Measurements from ENCODE around the gene LTB4R2. TPM values are rescaled to one million over a fixed set of nuclear protein-coding genes. Genes with fewer than 3 reads are reported as not detected.
"Not testable (repeated sequence)": the region's sequence is repeated elsewhere in the genome, so short reads cannot be mapped to it uniquely, and the experiment has no call there.

Gene LTB4R2
- total RNA-seq, 1 donor from 2014 or later: 6.9 TPM

DNA sequence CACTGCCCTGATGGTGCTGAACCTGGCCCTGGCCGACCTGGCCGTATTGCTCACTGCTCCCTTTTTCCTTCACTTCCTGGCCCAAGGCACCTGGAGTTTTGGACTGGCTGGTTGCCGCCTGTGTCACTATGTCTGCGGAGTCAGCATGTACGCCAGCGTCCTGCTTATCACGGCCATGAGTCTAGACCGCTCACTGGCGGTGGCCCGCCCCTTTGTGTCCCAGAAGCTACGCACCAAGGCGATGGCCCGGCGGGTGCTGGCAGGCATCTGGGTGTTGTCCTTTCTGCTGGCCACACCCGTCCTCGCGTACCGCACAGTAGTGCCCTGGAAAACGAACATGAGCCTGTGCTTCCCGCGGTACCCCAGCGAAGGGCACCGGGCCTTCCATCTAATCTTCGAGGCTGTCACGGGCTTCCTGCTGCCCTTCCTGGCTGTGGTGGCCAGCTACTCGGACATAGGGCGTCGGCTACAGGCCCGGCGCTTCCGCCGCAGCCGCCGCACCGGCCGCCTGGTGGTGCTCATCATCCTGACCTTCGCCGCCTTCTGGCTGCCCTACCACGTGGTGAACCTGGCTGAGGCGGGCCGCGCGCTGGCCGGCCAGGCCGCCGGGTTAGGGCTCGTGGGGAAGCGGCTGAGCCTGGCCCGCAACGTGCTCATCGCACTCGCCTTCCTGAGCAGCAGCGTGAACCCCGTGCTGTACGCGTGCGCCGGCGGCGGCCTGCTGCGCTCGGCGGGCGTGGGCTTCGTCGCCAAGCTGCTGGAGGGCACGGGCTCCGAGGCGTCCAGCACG, 6.1 kb downstream of the LTB4R2 start:
- peak; percentile 72 for DNase-seq (ENCODE audit: low spot score)
- ATAC-seq: peak; percentile 65

DNA sequence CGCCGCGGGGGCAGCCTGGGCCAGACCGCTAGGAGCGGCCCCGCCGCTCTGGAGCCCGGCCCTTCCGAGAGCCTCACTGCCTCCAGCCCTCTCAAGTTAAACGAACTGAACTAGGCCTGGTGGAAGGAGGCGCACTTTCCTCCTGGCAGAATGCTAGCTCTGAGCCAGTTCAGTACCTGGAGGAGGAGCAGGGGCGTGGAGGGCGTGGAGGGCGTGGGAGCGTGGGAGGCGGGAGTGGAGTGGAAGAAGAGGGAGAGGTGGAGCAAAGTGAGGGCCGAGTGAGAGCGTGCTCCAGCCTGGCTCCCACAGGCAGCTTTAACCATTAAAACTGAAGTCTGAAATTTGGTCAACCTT, 6.6 kb downstream of the LTB4R2 start:
- no peak for ATAC-seq

DNA sequence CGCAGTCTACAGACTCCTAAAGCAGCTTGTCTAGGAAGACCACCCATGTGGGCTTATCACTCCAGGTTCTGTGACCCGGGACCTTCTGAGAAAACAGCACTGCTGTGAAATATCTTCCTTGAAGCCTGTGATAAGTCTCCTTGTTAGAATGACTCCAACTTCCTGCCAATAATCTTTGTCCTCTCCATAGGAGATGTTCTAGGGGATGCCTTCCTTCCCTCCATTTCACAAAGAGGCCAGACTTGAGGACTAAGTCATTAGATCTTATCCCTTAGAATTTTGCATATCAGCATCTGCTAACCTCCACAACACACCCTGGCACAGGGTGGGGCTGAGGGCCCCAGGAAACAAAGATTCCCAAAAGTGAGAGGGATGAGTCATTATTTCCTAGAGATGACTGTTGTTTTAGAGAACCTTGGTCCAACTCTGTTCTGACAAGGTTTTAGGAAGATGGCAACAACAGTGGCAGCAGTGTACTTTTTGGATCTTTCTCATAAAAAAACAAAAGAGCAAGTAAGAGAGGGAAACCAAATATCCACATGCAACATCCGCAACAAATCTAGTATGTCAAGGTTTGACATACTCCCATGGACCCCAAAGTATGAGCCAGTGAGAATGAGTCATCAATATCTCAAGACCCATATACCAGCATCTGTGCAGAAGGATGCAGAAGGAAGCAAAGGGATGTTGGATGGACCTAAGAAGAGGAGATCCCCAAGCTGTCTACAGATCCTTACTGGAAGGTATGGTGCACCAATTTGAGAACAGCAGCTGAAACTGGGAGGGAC, 7.4 kb downstream of the LTB4R2 start:
- ATAC-seq (no peak), DNase-seq (ENCODE audit: low spot score) (no peak)

More for the DNA sequence above, 6.6 kb downstream of the LTB4R2 start:
- no peak for DNase-seq (ENCODE audit: low spot score)

DNA sequence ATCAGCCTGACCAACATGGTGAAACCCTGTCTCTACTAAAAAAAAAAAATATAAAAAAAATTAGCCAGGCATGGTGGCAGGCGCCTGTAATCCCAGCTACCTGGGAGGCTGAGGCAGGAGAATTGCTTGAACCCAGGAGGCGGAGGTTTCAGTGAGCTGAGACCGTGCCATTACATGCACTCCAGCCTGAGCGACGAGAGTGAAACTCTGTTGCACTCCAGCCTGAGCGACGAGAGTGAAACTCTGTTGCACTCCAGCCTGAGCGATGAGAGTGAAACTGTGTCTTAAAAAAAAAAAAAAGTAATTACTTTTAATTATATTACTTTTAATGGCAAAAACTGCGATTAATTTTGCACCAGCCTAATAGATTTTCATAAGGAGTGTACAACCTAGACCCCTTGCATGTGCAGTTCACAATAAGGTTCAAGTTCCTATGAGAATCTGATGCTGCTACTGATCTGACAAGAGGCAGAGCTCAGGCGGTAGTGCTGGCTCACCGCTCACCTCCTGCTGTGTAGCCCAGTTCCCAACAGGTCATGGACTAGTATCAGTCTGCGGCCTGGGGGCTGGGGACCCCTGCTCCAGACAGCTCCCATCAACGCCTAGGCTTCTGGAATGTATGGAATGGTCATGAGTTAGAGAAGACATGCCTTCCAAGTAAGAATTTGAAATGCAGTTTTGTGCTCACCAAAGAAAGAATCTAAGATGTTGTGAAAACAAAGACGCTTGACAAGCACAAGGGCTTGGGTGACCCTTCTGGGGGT, 11.5 kb downstream of the LTB4R2 start:
- ATAC-seq: no peak
- no peak for DNase-seq (ENCODE audit: low spot score)

DNA sequence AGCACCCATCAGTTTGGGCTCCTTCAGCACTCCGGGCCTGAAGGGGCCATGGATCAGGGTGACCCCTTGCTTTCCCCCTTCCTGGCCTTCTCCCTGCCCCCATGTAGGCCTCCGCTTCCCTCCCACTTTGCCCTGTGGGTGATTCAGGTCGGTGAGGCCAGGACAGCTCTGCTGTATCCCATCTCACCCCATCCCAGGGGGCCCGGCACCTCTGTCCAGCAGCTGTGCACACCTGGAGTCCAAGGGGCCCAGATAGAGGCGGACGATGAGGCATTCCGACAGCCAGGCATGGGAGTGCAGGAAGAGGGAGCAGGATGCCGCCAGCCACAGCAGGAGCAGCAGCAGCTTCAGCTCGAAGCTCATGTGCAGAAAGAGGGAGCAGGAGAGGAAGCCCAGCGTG, 12.7 kb downstream of the LTB4R2 start:
- DNase-seq (ENCODE audit: low spot score) (no peak), ATAC-seq (no peak)

DNA sequence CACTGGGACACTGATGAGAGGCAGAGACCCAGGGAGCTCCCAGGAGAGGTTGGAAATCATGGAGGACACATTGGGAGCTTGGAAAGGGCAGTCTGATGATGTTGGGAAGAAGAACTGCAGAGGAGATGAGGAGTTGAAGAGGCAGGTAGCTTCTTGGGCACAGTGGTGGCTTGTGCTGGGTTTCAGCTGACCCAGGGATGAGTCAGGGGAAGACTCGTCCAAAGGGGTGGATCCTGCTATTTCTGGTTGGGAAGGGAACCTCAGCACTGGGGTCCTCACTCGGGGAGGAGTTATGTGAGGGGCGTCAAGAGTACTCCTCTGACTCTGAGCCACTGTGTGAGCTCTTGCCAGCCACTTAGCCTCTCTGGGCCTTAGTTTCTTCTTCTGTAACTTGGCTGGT, 13.4 kb downstream of the LTB4R2 start:
- no peak for ATAC-seq

DNA sequence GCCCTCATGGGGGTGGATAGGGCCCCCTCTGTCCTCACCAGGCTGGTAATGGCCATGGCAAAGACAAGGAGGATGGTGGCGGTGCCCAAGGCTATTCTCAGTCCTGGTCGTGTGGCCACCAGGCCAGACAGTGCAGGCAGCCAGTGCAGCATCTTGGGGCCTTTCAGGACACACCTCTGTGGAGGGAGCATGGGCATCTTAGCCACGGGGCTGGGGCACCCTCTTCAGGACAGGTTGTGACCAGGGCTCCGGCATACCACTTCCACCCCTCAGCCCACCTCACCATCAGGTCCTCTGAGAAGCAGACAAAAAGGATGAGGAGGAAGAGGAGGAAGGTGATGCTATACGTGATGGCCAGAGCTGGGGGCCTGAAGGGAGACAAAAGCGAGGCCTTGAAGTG, 14.1 kb downstream of the LTB4R2 start:
- no peak for ATAC-seq
- DNase-seq (ENCODE audit: low spot score): no peak

More for the DNA sequence above, 13.4 kb downstream of the LTB4R2 start:
- no peak for DNase-seq (ENCODE audit: low spot score)

DNA sequence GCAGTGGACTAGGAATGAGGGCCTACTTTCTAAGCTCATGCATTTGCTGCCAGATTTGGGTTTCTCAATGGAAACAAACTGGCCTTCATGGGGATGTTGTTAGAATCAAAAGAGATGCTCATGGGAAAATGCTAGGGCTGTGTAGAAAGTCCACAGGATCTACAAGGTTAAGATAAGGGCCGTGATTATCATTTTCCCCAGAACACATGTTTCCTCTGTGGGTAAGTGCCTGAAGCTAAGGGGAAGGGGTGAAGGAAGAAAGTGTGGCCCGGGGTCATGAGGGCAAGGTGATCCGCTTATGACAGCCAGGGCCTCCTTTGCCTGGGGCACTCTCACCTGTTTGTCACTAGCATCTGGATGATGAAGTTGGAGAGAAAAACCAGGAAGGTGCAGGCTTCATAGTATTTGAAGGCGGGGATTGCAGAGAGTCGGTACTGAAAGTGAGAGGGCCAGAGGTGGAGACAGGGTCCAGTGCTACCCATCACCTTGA, 15.1 kb downstream of the LTB4R2 start:
- DNase-seq (ENCODE audit: low spot score) (no peak), ATAC-seq (no peak)

DNA sequence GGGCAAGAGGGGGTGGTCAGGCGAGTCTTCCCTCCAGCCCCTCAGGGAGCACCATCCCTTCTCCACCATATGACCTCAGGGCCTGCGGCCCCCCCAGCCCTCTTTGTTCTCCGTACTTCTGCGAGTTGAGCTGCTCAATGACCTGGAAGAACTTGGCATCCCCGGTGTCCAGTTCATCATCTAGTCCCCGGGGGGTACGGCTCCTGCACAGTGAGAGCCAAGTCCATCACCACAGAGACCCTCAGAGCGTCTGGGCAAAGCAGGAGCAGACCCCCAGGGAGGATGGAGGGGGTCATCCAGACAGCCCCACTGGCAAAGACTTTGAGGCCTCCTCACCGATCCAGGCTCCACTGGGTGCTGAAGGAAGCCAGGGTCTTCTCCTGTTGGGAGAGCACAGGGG, 16.0 kb downstream of the LTB4R2 start:
- ATAC-seq (no peak), DNase-seq (ENCODE audit: low spot score) (no peak)

DNA sequence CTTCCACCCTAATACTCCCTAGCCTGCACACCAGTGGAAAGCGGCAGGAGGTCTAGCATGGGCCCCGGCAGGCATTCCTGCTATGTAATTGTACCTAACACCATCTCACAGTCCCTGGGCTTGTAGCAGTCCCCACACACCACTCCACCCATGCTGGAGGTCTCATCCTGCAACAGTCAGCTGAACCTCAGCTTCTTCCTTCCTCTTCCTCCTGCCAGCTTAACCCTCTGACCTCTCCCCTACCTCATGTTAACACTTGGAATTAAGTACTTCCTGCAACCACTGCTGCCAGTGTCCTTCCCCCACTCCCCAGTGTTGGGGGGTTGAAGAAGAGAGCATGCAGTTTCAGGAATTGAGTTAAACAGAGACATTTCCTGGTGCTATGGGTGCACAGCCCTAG, 17.4 kb downstream of the LTB4R2 start:
- DNase-seq (ENCODE audit: low spot score): no peak
- ATAC-seq: peak; percentile 4

DNA sequence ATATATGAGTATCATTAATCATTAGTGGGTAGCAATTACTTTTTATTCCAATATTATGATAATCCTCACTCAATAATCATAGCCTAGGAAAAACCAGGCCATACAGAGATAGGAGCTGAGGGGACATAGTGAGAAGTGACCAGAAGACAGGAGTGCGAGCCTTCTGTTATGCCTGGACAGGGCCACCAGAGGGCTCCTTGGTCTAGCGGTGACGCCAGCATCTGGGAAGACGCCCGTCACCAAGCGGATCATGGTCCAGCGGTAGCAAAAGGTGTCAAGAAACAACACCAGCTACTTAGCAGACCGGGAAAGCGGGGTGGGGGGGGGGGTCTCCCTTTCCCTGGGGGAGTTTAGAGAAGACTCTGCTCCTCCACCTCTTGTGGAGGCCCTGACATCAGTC, 18.0 kb downstream of the LTB4R2 start:
- not testable (repeated sequence) for ATAC-seq
- DNase-seq (ENCODE audit: low spot score): peak; percentile 68

DNA sequence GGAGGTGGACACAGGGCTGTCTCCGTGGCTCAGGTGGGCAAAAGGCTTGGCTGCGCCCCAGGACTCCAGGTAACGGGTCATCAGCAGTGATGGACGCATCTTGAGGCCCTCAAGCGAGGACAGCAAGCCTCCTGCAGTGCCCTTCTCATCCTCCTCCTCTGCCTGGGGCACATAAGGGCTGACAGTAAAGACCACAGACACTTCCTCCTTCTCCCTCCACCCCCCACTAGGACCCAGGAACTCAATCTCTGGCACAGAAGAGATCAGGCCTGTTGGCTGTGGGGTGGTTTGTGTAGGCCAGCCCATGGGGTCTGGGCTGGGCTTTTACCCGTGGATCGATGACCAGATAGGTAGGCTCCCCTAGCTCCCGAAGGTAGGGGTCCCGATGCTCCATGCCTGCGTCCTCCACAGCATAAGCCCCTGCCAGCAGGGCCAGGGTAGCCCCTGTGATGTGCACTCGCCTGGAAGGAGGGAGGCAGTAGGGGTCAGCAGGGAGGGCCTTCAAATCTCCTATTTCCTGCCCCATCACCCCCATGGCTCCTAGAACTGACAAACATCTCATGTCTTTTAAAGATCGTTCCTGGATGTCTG, 19.2 kb downstream of the LTB4R2 start:
- ATAC-seq (no peak), DNase-seq (ENCODE audit: low spot score) (no peak)

DNA sequence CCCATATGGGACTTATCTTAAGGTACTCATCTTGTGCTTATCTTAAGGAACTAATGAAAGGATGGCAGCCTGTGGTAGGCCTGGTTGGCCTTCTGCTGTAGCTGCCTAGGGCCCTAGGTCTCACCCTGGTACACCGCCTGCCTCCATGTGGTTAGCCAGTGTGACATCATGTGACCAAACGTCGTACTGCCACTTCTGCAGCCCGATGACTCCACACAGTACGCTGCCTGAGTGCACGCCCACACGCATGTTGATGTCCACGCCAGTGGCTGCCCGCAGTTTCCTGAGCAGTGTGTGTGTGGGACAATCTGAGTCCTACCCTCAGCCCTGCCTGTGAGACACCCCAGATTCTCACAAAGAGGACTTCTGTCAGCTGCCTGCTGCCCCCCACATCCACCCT, 19.8 kb downstream of the LTB4R2 start:
- DNase-seq (ENCODE audit: low spot score) (no peak), ATAC-seq (no peak)

DNA sequence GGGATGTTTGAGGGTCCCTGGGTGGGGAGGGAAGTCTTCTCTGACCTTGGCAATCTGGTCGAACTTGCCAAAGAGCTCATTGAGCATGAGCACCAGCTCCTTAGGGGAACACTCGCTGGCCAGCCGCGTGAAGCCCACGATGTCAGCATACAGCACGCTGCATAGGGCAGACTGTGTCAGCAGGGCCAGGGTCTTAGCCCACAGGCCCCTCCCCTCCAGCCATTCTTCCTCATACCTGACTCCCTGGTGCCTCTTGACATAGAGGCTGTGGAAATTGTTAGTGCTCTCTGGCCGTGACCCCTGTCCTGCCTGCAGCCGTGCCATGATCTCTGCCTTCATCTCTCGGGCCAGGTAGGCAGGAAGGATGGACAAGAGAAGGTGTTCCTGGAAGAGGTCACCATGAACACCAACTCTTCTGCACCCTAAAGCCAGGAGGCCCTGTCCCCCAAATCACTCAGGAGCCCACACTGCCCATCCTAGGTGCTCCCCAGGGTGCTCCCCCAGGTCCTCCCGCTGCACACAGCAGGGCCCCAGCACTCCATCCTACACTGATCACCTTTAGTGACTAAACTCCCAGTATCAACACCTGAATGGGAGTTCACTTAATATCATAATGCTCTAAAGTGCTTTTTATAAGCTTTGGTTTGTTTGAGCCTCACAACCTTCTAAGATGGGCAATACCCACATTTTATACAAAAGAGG, 21.2 kb downstream of the LTB4R2 start:
- DNase-seq (ENCODE audit: low spot score) (no peak), ATAC-seq (no peak)

DNA sequence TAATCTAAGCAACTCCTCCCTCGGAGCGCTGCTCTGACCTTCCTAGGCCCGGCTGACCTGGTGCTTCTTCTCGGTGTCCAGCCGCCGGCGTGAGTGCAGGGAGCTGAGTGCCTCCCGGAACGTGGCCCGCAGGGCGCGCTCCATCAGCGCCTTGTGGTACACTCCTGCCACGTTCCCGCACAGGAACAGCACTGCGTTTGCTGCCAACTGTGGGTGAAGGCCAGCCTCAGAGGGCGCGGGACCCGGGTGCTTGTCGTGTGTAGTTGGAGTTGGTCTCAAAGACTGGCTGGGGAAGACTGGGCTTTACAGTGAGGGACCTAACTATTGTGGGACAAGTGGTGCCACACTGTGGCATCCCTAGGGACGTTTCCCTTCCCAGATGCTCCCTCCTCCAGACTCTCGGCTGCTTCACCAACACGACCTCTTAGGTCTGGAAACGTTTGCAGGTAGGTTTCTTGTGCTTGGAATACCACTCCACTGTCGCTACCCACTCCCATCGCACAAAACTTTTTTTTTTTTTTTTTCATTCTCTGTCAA, 21.9 kb downstream of the LTB4R2 start:
- DNase-seq (ENCODE audit: low spot score): no peak
- ATAC-seq: peak; percentile 10

DNA sequence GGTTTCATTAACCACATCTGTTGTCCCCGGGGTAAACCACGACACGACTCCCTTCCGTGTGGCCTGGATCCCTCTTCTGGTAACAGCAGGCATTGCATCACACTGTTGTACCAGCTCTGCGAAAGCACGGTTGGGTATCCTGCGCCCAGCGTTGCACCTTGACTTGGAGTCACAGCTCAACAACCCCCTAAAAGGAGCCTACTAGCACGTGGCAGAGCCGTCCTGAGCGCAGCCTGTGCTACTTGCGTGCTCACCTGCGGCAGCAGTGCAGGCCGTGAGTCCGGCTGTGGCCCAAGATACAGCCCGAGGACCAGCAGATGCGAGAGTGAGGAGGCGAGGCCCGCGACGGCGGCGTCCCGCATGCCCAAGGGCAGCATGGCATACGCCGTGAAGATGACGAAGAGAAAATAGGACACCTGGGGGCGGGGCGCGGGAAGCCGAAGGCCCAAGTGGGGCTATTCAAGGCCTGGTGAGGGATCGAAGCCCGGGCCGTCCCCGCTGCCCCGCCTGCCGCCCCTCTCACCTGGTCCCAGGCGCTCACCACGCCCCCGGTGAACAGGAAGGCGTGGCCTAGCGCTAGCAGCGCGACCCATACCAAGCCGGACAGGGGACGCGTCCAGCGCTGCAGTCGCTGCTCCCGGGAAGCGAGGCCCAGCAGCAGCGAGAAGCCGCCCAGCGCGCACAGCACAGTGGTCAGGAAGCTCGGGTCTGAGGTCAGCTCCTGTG, 22.5 kb downstream of the LTB4R2 start:
- DNase-seq (ENCODE audit: low spot score): peak; percentile 74
- peak; percentile 83 for ATAC-seq

DNA sequence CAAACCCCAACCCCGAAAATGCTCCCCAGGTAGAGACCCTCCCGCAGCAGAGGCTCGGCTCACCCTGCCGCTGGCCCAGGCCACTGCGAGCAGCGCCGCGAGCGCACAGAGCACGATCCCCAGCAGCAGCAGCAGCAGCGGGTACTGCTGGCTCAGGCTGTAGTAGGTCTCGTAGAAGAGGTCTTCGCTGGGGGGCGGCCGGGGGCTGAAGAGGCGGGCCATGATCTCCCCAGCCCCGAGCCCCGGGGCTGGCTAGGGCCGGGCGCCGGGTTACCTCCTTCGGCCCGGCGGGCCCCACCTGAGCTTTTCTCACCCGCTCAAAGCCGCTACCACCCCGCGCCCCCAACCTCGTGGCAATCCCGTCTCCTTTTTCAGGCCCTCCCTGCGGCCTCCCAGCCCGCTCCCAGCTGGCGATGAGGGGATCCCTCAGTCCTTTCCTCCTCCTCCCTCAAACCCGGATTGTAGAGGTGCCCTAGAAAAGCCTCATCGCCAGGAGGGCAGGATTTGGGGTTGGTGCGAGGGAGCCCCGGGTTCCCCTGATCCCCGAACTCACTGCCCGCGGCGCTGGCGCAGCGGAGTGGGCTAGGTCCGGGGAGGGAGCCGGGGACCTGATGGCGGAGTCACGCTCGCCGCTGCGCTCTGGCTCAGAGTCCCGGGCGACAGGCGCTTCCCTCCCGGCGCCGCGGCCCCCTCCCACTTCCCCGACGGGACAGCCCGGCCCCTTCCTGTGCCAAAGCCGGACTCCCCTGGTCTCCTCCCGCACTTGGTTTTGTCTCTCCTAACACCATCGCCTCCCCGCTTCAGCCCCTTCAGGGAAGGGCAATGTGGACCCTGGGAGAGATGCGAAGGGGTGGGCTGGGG, 24.7 kb downstream of the LTB4R2 start, which contains the start of gene ADCY4:
Gene ADCY4, minus strand, starts transcription at position 641 of the 861 bp plus-strand sequence. Its CDS starts 419 bp downstream, at position 222.
- ATAC-seq: peak; percentile 10
- no peak for DNase-seq (ENCODE audit: low spot score)

DNA sequence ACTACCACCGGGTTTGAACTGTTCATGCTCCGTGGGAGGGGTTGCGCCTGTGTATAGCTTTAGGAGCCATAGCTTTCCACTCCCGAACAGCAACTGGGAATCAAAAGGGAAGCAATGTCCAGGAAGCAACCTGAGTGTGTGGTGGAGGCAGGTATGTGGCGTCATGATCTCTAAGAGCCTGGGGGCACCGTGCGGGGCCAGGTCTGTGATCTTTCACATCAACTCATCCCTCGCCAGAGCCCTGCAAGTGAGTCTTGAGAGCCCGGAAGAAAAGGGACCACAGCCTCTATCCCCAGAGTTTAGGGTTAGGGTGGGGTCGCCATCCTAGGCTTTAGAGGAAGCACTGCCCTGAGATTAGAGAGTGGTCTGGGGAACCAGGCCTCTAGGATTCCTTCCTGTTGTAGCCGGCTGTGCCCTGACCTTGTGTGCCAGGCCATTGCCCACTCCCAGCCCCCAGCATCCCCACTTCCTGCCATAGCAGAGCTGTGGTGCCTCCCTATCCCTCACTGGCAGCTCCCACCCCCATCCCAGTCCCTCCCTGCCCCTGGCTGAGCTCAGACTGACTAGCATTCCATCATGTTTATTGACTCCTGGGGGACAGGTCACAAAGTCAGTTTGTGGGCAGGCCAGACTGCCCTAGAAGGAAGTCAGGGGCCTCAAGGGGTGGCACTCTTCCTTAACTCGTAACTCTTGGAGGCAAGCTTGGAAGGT, 25.7 kb downstream of the LTB4R2 start:
- ATAC-seq (no peak), DNase-seq (ENCODE audit: low spot score) (no peak)
